ENCODE measurements around the gene CFAP300.

DNA sequence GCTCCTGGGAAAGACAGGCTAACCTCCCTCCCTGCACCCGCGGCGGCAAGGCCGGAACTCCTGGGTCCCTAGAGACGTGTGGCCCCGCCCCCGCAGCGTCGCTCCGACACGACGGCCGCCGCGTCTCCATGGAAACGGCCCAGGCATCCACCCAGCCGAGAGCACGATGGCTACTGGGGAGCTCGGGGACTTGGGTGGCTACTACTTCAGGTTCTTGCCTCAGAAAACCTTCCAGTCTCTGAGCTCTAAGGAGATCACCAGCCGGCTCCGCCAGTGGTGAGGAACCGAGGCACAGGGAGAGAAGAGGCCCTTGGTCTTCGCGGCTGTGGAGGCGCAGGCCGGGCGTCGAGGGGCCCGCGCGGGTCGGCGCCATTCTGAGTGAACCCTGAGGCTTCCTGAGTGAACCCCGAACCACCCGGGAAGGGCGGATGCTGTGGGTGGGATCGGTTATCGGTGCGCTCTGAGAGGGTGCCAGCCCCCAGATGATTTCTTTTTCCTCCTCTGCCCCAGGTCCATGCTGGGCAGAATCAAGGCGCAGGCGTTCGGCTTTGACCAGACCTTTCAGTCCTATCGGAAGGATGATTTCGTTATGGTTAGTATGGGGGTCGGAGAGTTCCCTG lies at the start of gene CFAP300:
- TF ChIP-seq, protein P1, sequence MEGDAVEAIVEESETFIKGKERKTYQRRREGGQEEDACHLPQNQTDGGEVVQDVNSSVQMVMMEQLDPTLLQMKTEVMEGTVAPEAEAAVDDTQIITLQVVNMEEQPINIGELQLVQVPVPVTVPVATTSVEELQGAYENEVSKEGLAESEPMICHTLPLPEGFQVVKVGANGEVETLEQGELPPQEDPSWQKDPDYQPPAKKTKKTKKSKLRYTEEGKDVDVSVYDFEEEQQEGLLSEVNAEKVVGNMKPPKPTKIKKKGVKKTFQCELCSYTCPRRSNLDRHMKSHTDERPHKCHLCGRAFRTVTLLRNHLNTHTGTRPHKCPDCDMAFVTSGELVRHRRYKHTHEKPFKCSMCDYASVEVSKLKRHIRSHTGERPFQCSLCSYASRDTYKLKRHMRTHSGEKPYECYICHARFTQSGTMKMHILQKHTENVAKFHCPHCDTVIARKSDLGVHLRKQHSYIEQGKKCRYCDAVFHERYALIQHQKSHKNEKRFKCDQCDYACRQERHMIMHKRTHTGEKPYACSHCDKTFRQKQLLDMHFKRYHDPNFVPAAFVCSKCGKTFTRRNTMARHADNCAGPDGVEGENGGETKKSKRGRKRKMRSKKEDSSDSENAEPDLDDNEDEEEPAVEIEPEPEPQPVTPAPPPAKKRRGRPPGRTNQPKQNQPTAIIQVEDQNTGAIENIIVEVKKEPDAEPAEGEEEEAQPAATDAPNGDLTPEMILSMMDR (conservative IDR thresholded peaks at IDR 0.05; ENCODE audit: low read depth, low read length): no peak
- no peak for TF ChIP-seq EZH2 (IDR thresholded peaks at IDR 0.05; ENCODE audit: low read length, unreplicated experiment)
- no peak for TF ChIP-seq EZH2phosphoT487 (IDR thresholded peaks at IDR 0.05; ENCODE audit: borderline replicate concordance, low read length)

Data from PC-3 (cell line).